ENCODE results near the gene UBE2G2. TPM values are rescaled to one million over a fixed set of nuclear protein-coding genes. Genes with fewer than 3 reads are reported as not detected.
A peak's percentile ranks its signal among the peaks of the same experiment; 100 is the strongest.

The UBE2G2 gene
- total RNA-seq, 1 experiment from 2014 or later: 121 TPM

GRCh38 chr21:44817914-44818639 is 16.5 kb upstream of the UBE2G2 start, which contains the start of gene SUMO3:
SUMO3 (minus strand) TSS chr21:44818062; CDS start chr21:44817968, 94 bp downstream.
- peaks cover 15 to 20% of the 10 kb centered on the region in 2 experiments for H3K4me1 Mint-ChIP-seq
- peak within 1 kb of the TSS; percentile 8 for H3K9ac ChIP-seq (ENCODE audit: extremely low read depth, insufficient read length, low read length)

More at GRCh38 chr21:44817914-44818639, 16.5 kb upstream of the UBE2G2 start, which contains the start of gene SUMO3:
- H3T11ph ChIP-seq (ENCODE audit: low read length): no peak within 1 kb of the TSS
- H3K27me3 Mint-ChIP-seq (ENCODE audit: low read depth): peaks cover 29% of the 10 kb centered on the region
- H3K18ac ChIP-seq (ENCODE audit: insufficient read length, low read depth, low read length): peak within 1 kb of the TSS; percentile 76
- no peak within 1 kb of the TSS for H3K27ac ChIP-seq (ENCODE audit: insufficient read length, low read depth, low read length)
- no peak within 1 kb of the TSS for H2BK120ac ChIP-seq (ENCODE audit: low read depth, low read length, poor library complexity, severe bottlenecking)
- peaks cover 33 to 36% of the 10 kb centered on the region in 2 experiments for H3K9me3 Mint-ChIP-seq
- H2AFZ ChIP-seq (ENCODE audit: low read length): no peak within 1 kb of the TSS
- H3K9me3 ChIP-seq (ENCODE audit: control insufficient read depth, low read depth, low read length): peaks cover 15% of the 10 kb centered on the region
- peaks cover 11 to 29% (median 13%) of the 10 kb centered on the region in 3 experiments for H3K36me3 Mint-ChIP-seq (ENCODE audit: insufficient read depth in 1 of 3, low read depth in 3 of 3)
- no peak within 1 kb of the TSS for H4K8ac ChIP-seq (replicated peaks; ENCODE audit: insufficient read length, low read depth, low read length)
- H4K5ac ChIP-seq (ENCODE audit: insufficient read length, low read depth, low read length): no peak within 1 kb of the TSS
- no peak within 1 kb of the TSS for H3K27ac Mint-ChIP-seq
- H3K14ac ChIP-seq (ENCODE audit: insufficient read depth, low read length): peak within 1 kb of the TSS; percentile 81; the same call in 1 of the 2 replicates
- WGBS (ENCODE audit: extremely low coverage, insufficient read length, low lambda C conversion rate): no CpG with 5 or more reads among the region's 108 CpGs
- H4K20me1 ChIP-seq (ENCODE audit: control insufficient read depth, insufficient read depth, insufficient read length): no peaks in the 10 kb centered on the region
- H3K56ac ChIP-seq (ENCODE audit: insufficient read length, low read depth, low read length): no peak within 1 kb of the TSS
- H3K23me2 ChIP-seq (ENCODE audit: insufficient read length, low read depth, low read length, poor library complexity, severe bottlenecking): peaks cover 8% of the 10 kb centered on the region
- H4K91ac ChIP-seq (ENCODE audit: insufficient read length, low read depth, low read length): no peak within 1 kb of the TSS
- H2AK5ac ChIP-seq (ENCODE audit: insufficient read length, low read length): no peak within 1 kb of the TSS
- peak within 1 kb of the TSS; percentile 49 for H3K4me2 ChIP-seq (ENCODE audit: insufficient read depth, insufficient read length, low read length)
- no peaks in the 10 kb centered on the region for H3K4me1 ChIP-seq (ENCODE audit: insufficient read depth, low read length)
- no peak within 1 kb of the TSS for H3K4ac ChIP-seq (ENCODE audit: low read depth, low read length)
- no peak for TF ChIP-seq CTCF (conservative IDR thresholded peaks at IDR 0.05)
- H3K27me3 ChIP-seq (ENCODE audit: insufficient read depth, low read length): no peaks in the 10 kb centered on the region; the same call in 1 of the 2 replicates
- peak; percentile 74 for DNase-seq
- H2BK20ac ChIP-seq (ENCODE audit: low read depth, low read length, poor library complexity, severe bottlenecking): no peak within 1 kb of the TSS
- H2BK15ac ChIP-seq (ENCODE audit: low read depth, low read length): no peak within 1 kb of the TSS
- H3K79me1 ChIP-seq (ENCODE audit: insufficient read depth, low read depth, low read length, poor library complexity, severe bottlenecking): peaks cover 2% of the 10 kb centered on the region
- H2BK12ac ChIP-seq (ENCODE audit: insufficient read length, low read depth, low read length): no peak within 1 kb of the TSS
- peaks cover 2% of the 10 kb centered on the region; the same call in 1 of the 2 replicates for H3K79me2 ChIP-seq (ENCODE audit: insufficient read depth, low read length)
- H2BK5ac ChIP-seq (ENCODE audit: insufficient read length, low read length): no peak within 1 kb of the TSS
- H3K4me3 Mint-ChIP-seq: peak within 1 kb of the TSS; percentile 65 to 79
- H3K23ac ChIP-seq (ENCODE audit: insufficient read length, low read depth, low read length): no peak within 1 kb of the TSS

Data from H9 (cell line).